Ammon's horn (tissue), 1 donor: ENCODE results near the gene PDE5A.
"Not testable (repeated sequence)": the region's sequence is repeated elsewhere in the genome, so short reads cannot be mapped to it uniquely, and the experiment has no call there.

Experiments used
- DNase-seq: peaks from one replicate; pipeline ENCODE4 v3.0.0-alpha.2; 2016; ENCODE audit warnings: low spot score

PDE5A gene

DNA sequence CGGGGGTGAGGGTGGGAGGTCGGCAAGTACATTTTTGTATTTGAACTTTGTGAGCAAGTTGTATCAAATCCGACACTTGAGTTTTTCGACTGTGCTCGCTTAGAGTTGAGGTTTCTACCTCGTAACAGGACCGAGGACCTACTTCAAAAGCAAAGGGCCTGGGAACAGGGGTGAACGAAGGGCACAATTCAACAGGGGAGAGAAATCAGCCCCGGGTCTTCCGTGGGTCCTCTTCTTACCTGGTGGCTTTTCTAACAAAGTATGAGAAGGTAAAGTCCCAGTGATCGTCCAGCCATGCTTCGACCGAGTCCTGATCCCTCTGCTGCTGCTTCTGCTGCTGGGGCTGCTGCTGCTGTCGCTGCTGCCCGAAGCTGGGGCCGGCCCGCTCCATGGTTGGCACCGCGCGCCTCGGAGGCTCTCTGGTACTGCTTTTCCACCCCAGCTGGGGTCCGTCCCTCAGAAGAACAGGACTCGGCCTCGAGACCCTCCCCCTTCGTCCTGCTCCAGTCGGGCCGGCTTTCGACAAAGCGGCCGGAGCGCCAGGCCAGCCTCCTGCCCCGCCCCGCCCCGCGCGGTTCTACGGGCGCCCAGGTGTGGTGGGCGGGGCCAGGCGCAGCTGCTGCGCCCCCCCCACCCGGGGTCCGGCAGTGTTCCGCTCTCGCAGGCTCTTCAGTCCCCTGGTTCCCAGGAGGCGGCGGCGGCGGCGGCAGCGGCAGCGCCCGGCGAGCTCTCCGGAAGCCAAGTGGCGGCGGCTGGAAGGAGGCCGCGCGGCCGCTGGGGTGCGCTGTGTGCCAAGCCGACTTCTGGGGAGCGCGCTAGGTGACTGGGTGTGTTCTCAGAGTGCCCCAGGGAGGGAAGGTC, at the start of gene PDE5A:
Gene PDE5A (minus strand): TSS at position 524 of the 861 bp plus-strand sequence. CDS start 133 bp downstream, at position 391.
- DNase-seq = peak; percentile 82

- no peak for DNase-seq
Measured at GRCh38 chr4:119676101-119676500, 47.5 kb upstream of the PDE5A start.

DNA sequence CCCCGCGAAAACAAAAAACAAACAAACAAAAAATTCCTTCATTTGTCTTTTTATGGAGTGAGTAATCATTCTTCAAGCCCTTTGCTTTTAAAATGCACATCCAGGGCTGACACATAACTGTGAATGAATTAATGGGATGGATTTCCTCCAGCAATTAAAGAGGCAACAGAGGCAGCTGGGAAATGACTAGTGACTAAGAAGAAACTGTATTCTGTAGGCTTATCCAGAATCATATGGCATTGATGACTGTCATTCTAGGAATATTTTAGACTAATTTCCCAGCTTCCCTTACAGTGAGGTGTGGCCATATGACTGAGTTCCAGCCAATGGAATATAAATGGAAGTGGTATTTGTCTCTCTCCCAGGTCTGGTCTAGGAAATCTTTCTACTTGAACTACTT, 46.8 kb upstream of the PDE5A start:
- no peak for DNase-seq

DNA sequence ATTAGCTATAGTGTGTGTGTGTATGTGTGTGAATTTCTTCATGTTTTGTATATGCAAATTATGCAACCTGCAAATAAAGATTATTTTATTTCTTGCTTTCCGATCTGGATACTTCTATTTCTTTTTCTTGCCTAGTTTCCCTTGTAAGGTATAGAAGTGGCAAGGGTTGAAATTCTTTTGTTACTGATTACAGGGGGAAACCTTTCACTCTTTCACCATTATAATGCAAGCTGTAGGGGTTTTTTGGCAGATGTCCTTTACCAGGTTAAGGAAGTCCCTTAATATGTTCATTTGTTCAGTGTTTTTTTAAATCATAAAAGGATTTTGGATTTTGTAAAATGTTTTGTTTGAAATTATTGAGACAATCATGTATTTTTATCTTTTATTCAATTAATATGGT, 44.3 kb upstream of the PDE5A start:
- no peak for DNase-seq

GRCh38 chr4:119672086-119672485, 43.5 kb upstream of the PDE5A start:
- no peak for DNase-seq

DNA sequence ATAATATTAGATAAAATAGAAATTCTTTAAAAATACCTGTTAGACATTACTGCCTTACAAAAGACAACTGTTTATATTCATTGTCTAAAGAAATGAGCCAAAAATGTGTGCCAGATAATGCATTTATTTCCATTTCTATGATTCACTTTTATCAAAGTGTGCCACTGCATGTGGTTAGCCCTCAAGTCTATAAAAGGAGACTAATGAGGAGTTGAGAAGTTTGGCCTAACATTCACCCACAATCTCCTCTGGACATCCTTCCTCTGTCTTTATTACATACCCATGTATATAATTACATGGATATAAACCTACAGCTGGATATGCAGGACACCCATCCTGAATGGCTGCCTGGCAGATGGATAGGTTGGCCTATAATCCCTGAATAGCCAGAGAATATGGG, 42.6 kb upstream of the PDE5A start:
- no peak for DNase-seq

GRCh38 chr4:119667802-119668201, 39.2 kb upstream of the PDE5A start:
- no peak for DNase-seq

- DNase-seq = no peak
Measured at GRCh38 chr4:119666653-119667091, 38.1 kb upstream of the PDE5A start.

DNA sequence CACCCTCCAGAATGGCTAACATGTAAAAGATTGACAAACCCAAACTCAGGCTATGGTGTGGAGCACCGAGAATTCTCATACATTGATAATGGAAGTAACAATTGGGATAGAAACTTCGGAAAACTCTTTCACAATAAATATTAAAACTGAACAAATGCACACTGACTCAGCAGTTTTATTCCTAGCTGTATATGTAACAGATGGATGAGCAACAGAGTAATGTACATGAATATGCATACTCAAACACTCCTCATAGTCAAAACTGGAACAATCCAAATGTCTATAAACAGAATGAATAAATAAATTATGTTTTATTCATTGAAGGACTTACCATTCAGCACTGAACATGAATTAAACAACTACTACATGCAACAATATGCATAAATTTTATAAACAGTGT, 37.1 kb upstream of the PDE5A start:
- no peak for DNase-seq

- no peak for DNase-seq
Measured at GRCh38 chr4:119664168-119664907, 35.7 kb upstream of the PDE5A start.

DNA sequence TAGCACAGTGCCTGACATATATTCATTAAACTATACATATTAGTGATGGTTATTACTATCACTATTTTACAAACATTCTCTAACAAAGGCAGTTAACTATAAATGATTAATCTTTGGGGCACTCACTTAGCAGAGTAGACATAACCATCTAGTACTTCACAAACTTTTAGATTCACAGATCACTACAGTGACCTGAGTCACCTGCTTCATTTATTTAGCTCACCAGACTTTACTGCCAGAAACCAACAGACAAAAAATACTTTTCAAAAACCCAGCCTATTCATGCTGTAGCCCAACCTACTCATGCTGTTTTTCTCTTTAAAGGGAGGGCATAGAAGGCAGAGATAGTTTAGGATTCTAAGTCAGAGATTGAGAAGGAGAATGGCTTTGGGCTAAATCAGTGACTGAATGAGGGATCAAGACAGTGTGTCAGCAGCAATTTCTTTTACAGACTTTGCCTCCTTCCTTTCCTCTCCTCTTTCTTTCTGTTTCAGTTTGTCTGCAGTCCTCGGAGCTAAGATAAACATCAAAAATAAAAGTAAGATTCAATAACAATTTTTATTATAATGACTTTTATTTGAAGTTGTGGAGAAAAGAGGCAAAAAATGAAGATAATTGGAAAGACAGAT, 34.7 kb upstream of the PDE5A start:
- DNase-seq = no peak

- DNase-seq = not testable (repeated sequence)
Measured at GRCh38 chr4:119662612-119663011, 34.0 kb upstream of the PDE5A start.

DNA sequence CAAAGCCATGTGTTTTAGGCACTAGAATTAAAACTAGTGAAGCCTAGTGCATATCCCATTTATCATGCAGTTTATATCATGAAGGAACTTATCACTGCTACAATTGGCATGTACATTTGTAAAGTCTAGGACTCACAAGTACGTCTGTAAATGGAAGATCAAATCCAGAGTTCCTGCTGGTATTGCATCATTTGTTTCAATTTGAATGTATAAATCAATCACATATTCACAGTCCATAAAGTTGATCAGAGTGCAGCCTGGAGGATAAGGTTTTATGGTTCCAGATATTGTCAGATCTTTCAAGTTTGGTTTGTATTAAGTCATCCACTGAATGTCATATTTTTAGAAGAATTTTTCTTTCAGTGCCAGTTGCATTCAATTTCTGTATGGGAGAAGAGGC, 32.6 kb upstream of the PDE5A start:
- DNase-seq = no peak

- no peak for DNase-seq
Measured at GRCh38 chr4:119659576-119659975, 31.0 kb upstream of the PDE5A start.

DNA sequence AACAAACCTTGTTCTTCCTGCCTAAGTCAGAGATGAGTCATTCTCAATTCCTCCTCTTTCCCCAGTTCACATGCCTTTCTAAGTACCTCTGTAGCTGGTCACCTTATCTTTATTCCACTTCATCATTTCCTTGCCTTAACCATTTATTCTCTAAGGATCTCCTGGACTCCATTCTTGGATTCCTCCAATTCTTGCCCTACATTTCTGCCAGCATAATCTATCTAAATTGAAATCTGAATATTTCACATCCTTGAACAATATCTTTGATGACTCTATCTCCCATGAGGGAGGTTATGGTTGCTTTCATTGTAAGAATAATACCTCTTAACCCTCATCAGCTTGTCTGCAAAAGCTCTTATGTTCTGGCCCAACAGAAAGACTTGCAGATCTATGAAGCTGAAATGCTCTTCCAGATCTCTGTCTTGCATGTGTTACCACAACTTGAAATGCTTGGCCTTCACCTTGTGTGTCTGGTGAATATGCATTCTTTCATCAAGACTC, 28.6 kb upstream of the PDE5A start:
- no peak for DNase-seq

DNA sequence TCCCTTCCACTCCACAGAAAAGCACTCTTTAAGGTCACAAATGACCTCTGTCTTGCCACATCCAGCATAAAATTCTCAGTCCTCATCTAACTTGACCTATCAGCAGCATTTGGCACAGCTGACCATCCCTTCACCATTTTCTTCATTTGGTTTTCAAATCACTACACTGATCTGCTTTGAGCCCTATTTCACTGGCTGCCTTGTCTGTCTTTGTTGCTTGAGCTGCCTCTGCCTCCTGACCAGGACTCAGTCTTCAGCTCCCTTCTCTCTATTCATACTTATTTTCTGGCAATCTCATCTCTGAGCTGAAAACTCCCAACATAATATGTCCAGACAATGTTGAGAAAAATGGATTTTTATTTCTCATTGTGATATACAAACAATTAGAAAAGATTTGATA, 27.7 kb upstream of the PDE5A start:
- DNase-seq = peak; percentile 24

GRCh38 chr4:119655111-119655837, 26.7 kb upstream of the PDE5A start:
- no peak for DNase-seq

DNA sequence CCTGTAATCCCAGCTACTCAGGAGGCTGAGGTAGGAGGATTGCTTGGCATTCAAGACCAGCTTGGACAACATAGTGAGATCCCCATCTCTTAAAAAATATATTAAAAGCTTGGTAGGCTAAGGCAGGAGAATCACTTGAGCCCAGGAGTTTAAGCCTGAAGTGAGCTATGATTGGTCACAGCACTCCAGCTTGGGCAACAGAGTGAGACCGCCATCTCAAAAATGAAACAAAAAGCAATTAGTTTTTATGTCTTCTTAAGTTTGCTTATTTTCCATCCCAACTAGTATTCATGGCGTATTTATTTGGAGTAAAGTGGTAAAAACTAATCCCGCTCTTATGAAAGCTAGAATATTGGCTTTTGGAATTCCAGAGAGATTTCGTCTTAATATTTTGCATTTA, 25.4 kb upstream of the PDE5A start:
- DNase-seq = no peak

- no peak for DNase-seq
Measured at GRCh38 chr4:119652998-119653397, 24.4 kb upstream of the PDE5A start.

- no peak for DNase-seq
Measured at GRCh38 chr4:119648398-119648797, 19.8 kb upstream of the PDE5A start.

DNA sequence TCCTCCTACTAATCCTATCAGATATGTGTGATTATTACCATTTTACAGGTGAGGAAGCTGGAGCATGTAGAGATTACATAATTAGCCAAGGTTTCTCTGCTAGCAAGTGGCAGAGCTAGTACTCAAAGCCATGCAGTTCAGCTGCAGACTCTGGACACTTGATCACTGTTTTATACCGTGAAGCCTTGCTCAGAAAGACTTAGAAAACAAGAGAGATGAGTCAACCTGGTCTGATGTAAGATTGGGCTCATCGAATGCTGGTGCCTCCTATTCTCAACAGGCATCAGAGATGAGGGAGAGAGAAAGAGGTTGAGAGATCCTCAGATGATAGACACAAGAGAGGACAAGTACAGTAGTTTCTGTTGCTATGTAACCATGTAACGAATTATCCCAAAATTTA, 19.0 kb upstream of the PDE5A start:
- no peak for DNase-seq
